H1 (cell line): ENCODE measurements around the gene PPP1R10. TPM values are rescaled to one million over a fixed set of nuclear protein-coding genes. Genes with fewer than 3 reads are reported as not detected.

Source experiments
- CTCF ChIA-PET: fragments of 300-600 bp; sonication (Branson Sonifier 250); formaldehyde crosslinking; loops from one replicate; lab custom pipeline; 2021; ENCODE audit not compliant: partially characterized antibody; lab: Charles Lee
- POLR2A ChIA-PET: fragments of 300-600 bp; sonication (Branson Sonifier 250); formaldehyde crosslinking; loops from one replicate; lab custom pipeline; 2021; ENCODE audit warnings: inconsistent platforms; ENCODE audit not compliant: partially characterized antibody; lab: Charles Lee
- DNase-seq, 2 experiments: peaks; one replicate each; pipeline versions ENCODE4 v3.0.0 to v3.0.0-alpha.2; 2010 to 2022; ENCODE audit warnings: low spot score in 2 of 2, low read depth in 1 of 2, mixed read lengths in 1 of 2
- FAIRE-seq: peaks from 2 replicates; lab custom pipeline; 2011; peaks lifted over from hg19 to GRCh38; lab: Jason Lieb, UNC
- H2AFZ ChIP-seq: 2 replicates; pipeline ENCODE4 v1.8.1; 2012; ENCODE audit warnings: low read length, inconsistent platforms
- H2AK5ac ChIP-seq: 2 replicates; pipeline ENCODE4 v1.6.1; 2013; ENCODE audit warnings: low read depth, low read length
- H2BK120ac ChIP-seq: replicated peaks from 2 replicates; pipeline ENCODE3; 2013; ENCODE audit warnings: low read depth, low read length, inconsistent platforms
- H2BK12ac ChIP-seq: 2 replicates; pipeline ENCODE4 v1.6.1; 2013; ENCODE audit warnings: low read depth, low read length
- H2BK15ac ChIP-seq: 2 replicates; pipeline ENCODE4 v1.6.1; 2013; ENCODE audit warnings: low read length
- H2BK20ac ChIP-seq: 2 replicates; pipeline ENCODE4 v1.6.1; 2013; ENCODE audit warnings: low read length
- H2BK5ac ChIP-seq: 2 replicates; pipeline ENCODE4 v1.6.1; 2013; ENCODE audit warnings: low read depth, low read length
- H3K14ac ChIP-seq: 2 replicates; pipeline ENCODE4 v1.6.1; 2013; ENCODE audit warnings: inconsistent platforms; ENCODE audit not compliant: insufficient read length
- H3K18ac ChIP-seq: 2 replicates; pipeline ENCODE4 v1.6.1; 2013; ENCODE audit warnings: low read length; ENCODE audit errors: extremely low read depth
- H3K23ac ChIP-seq: 2 replicates; pipeline ENCODE4 v1.6.1; 2013; ENCODE audit warnings: inconsistent platforms; ENCODE audit not compliant: insufficient read length
- H3K23me2 ChIP-seq: 2 replicates; pipeline ENCODE4 v1.6.1; 2013; ENCODE audit warnings: low read depth, low read length
- H3K27ac ChIP-seq: 2 replicates; pipeline ENCODE4 v1.6.1; 2011; ENCODE audit warnings: low read depth, low read length, inconsistent platforms
- H3K27me3 ChIP-seq, 4 experiments: replicated peaks in 1 of 4; 1 replicate in 1 of 4; 2 replicates in 3 of 4; pipeline versions ENCODE4 v1.6.1 to v1.8.1; 2011 to 2013; ENCODE audit warnings: low read length in 3 of 4, mild to moderate bottlenecking in 3 of 4, inconsistent platforms in 2 of 4, mixed read lengths in 2 of 4, moderate library complexity in 1 of 4; ENCODE audit not compliant: control insufficient read depth in 3 of 4, insufficient read depth in 3 of 4; ENCODE audit errors: extremely low read depth in 1 of 4
- H3K36me3 ChIP-seq, 4 experiments: 2 replicates each; pipeline versions ENCODE4 v1.6.1 to v1.8.1; 2011 to 2013; ENCODE audit warnings: mild to moderate bottlenecking in 4 of 4, low read length in 3 of 4, moderate library complexity in 2 of 4, control low read depth in 1 of 4, inconsistent platforms in 1 of 4; ENCODE audit not compliant: insufficient read depth in 4 of 4, control insufficient read depth in 2 of 4
- H3K4ac ChIP-seq: replicated peaks from 2 replicates; pipeline ENCODE3; 2013; ENCODE audit warnings: low read length, low read depth, mixed read lengths, inconsistent platforms; ENCODE audit not compliant: insufficient read length
- H3K4me1 ChIP-seq, 4 experiments: replicated peaks in 1 of 4; 1 replicate in 1 of 4; 2 replicates in 3 of 4; pipeline versions ENCODE4 v1.6.1 to v1.8.1; 2011 to 2013; ENCODE audit warnings: low read length in 3 of 4, inconsistent platforms in 2 of 4, mixed read lengths in 1 of 4; ENCODE audit not compliant: insufficient read depth in 4 of 4, control insufficient read depth in 3 of 4
- H3K4me2 ChIP-seq, 2 experiments: 2 replicates each; pipeline versions ENCODE4 v1.6.1 to v1.8.1; 2011 to 2013; ENCODE audit warnings: low read depth in 2 of 2, low read length in 2 of 2, control low read depth in 1 of 2, inconsistent platforms in 1 of 2, mild to moderate bottlenecking in 1 of 2; ENCODE audit not compliant: insufficient read depth in 1 of 2
- H3K4me3 ChIP-seq, 4 experiments: fragments of 200-600, 300-600 bp in 1 of 4; sonication (generic), shearing (Covaris generic), sonication (Bioruptor Twin) in 1 of 4; 2 replicates each; pipeline versions ENCODE4 v1.5.1 to v1.8.1; 2011 to 2016; ENCODE audit warnings: low read length in 4 of 4, low read depth in 3 of 4, control low read depth in 2 of 4, inconsistent platforms in 2 of 4, mild to moderate bottlenecking in 2 of 4, mixed read lengths in 1 of 4, moderate library complexity in 1 of 4; ENCODE audit not compliant: insufficient read depth in 2 of 4; ENCODE audit errors: extremely low read depth in 1 of 4
- H3K56ac ChIP-seq: replicated peaks from 2 replicates; pipeline ENCODE3; 2013; ENCODE audit warnings: low read depth, mild to moderate bottlenecking, mixed read lengths, low read length, inconsistent platforms; ENCODE audit not compliant: insufficient read length
- H3K79me1 ChIP-seq: 2 replicates; pipeline ENCODE4 v1.6.1; 2013; ENCODE audit warnings: low read depth, low read length, control low read depth
- H3K79me2 ChIP-seq, 2 experiments: 2 replicates each; pipeline versions ENCODE4 v1.6.1 to v1.8.1; 2012 to 2013; ENCODE audit warnings: low read length in 2 of 2, mild to moderate bottlenecking in 2 of 2, inconsistent platforms in 1 of 2; ENCODE audit not compliant: insufficient read depth in 2 of 2, control insufficient read depth in 1 of 2
- H3K9ac ChIP-seq, 4 experiments: replicated peaks in 1 of 4; 1 replicate in 1 of 4; 2 replicates in 3 of 4; pipeline versions ENCODE4 v1.6.1 to v1.8.1; 2011 to 2013; ENCODE audit warnings: low read depth in 3 of 4, low read length in 3 of 4, control low read depth in 2 of 4, mild to moderate bottlenecking in 2 of 4, moderate library complexity in 2 of 4, inconsistent platforms in 1 of 4; ENCODE audit errors: extremely low read depth in 1 of 4
- H3K9me3 ChIP-seq, 2 experiments: 2 replicates each; pipeline versions ENCODE4 v1.6.1 to v1.8.1; 2012 to 2013; ENCODE audit warnings: mild to moderate bottlenecking in 2 of 2, moderate library complexity in 2 of 2, control low read depth in 1 of 2, inconsistent platforms in 1 of 2, low read depth in 1 of 2, low read length in 1 of 2, mixed read lengths in 1 of 2; ENCODE audit not compliant: insufficient read depth in 2 of 2
- H4K20me1 ChIP-seq, 2 experiments: replicated peaks in 1 of 2; 2 replicates each; pipeline versions ENCODE3 to v1.8.1; 2011 to 2013; ENCODE audit warnings: inconsistent platforms in 2 of 2, low read length in 2 of 2, mild to moderate bottlenecking in 1 of 2; ENCODE audit not compliant: insufficient read depth in 2 of 2, control insufficient read depth in 1 of 2
- H4K5ac ChIP-seq: 2 replicates; pipeline ENCODE4 v1.6.1; 2013; ENCODE audit warnings: low read length, low read depth, mixed read lengths, inconsistent platforms; ENCODE audit not compliant: insufficient read length
- H4K8ac ChIP-seq: 2 replicates; pipeline ENCODE4 v1.8.0; 2013; ENCODE audit warnings: mild to moderate bottlenecking, moderate library complexity, low read length, inconsistent platforms; ENCODE audit not compliant: insufficient read depth; ENCODE audit errors: extremely low read depth
- H4K91ac ChIP-seq: replicated peaks from 2 replicates; pipeline ENCODE3; 2013; ENCODE audit warnings: low read length, mixed read lengths, inconsistent platforms; ENCODE audit not compliant: insufficient read length
- POLR2A ChIP-seq, 2 experiments: IDR thresholded peaks; 1 replicate in 1 of 2; 2 replicates in 1 of 2; pipeline ENCODE4 v1.6.1; 2011; ENCODE audit warnings: low read depth in 2 of 2, low read length in 2 of 2, mild to moderate bottlenecking in 2 of 2; ENCODE audit errors: control extremely low read depth in 1 of 2
- POLR2AphosphoS5 ChIP-seq: IDR thresholded peaks from 2 replicates; pipeline ENCODE4 v1.6.1; 2011; ENCODE audit warnings: low read depth, low read length
- YY1 ChIP-seq: IDR thresholded peaks from 2 replicates; pipeline ENCODE4 v1.6.1; 2011; ENCODE audit warnings: low read depth, mild to moderate bottlenecking, low read length
- WGBS, 2 experiments: shearing (Covaris generic) in 1 of 2; methylation state at CpG; one replicate each; pipeline versions ENCODE4 v1.1.6 to v1.1.7; 2013 to 2015; ENCODE audit warnings: low lambda C conversion rate in 2 of 2, mixed read lengths in 2 of 2, inconsistent platforms in 1 of 2, low coverage in 1 of 2, missing lambda C conversion rate in 1 of 2; ENCODE audit not compliant: insufficient replicate concordance in 2 of 2, insufficient coverage in 1 of 2, insufficient read length in 1 of 2; ENCODE audit errors: extremely low coverage in 1 of 2, missing lambda C conversion rate in 1 of 2; 5-methylcytosine and 5-hydroxymethylcytosine counted together
- polyA plus RNA-seq, 7 experiments: library from polyadenylated mRNA; depleted of rRNA in 3 of 7; stranded (reverse) in 5 of 7; unstranded in 2 of 7; fragments of >200 nt in 5 of 7; fragments of 200-250 nt in 2 of 7; gene quantifications; 1 replicate in 5 of 7; 2 replicates in 1 of 7; 4 replicates in 1 of 7; pipeline versions ENCODE4 v1.2.1 to v1.2.3, GENCODE V29; 2011 to 2013; ENCODE audit warnings: missing spikeins in 2 of 7, mixed read lengths in 2 of 7
- total RNA-seq: library from RNA; stranded (reverse); fragmentation: NEBNext Ultra II Directional; extraction: Animal tissue kit (Norgen Biotek cat#: 25700); gene quantifications from 2 replicates; pipeline ENCODE4 v1.2.1, GENCODE V29; 2021

Gene PPP1R10
- total and polyA plus RNA-seq, 2 of the 8 experiments (the other 6 are each of a cell fraction or from before 2014, with no cell fraction given) = 23.9 to 89.1 TPM

DNA sequence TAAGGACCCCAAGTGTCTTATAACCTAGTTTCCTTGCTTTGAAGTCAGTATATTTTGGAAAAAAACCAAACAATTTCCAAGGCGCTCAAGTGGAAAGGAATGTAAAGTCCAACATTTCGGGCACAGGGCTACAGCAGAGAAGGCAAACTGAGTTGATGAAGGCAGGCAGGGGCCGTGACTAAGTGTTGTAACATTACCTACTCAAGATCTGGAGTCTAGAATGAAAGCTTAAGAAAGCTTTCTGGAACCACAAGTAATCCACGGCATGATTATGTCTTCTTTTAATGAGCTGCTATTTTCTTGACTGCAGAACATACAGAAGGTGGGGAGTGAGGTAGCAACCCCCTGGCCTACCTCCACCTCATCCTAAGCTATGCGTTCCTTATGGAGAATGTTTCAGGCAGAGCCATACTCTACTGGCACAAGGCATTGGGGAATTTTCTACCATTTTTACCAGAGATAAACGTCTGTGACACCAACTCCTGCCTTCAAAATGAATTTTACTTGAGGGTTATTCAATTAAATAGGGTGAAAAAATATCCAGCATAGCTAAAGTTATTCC is 4.3 kb downstream of the PPP1R10 start:
- H3K18ac ChIP-seq = no peak overlapping the region
- H3K4ac ChIP-seq = no peak overlapping the region
- no peak overlapping the region for H4K8ac ChIP-seq
- no peak overlapping the region; a peak in 1 of 8 replicates for H3K4me3 ChIP-seq
- peaks cover 11% of the 10 kb centered on the region for H3K23me2 ChIP-seq
- no peak overlapping the region for H2AFZ ChIP-seq
- DNase-seq (no peak), FAIRE-seq (no peak)
- no peaks in the 10 kb centered on the region for H3K9me3 ChIP-seq
- no peak overlapping the region for H2BK20ac ChIP-seq
- H3K36me3 ChIP-seq = peaks cover 13 to 63% (median 31%) of the 10 kb centered on the region in 4 experiments
- no peak overlapping the region for H2BK5ac ChIP-seq
- peaks cover 4 to 6% of the 10 kb centered on the region in 2 experiments for H4K20me1 ChIP-seq
- H3K79me1 ChIP-seq = peaks cover 8% of the 10 kb centered on the region; the same call in 1 of the 2 replicates
- H3K9ac ChIP-seq = no peak overlapping the region
- POLR2A ChIA-PET = interaction anchor here (0.8 to 4.8 kb wide), 23 partner anchors 15 to 131 kb away, joined by 3 to 443 read pairs (median 5); partner anchors contain the start of genes ABCF1, ATAT1, C6orf136 and GNL1
- H3K23ac ChIP-seq = no peak overlapping the region
- H3K56ac ChIP-seq = no peak overlapping the region
- no peak overlapping the region for H3K27ac ChIP-seq
- H4K91ac ChIP-seq = no peak overlapping the region
- H2AK5ac ChIP-seq = no peak overlapping the region
- H3K79me2 ChIP-seq = peaks cover 4 to 60% of the 10 kb centered on the region in 2 experiments; a peak in 3 of 4 replicates
- peaks cover 0 to 6% (median 3%) of the 10 kb centered on the region in 4 experiments; a peak in 4 of 7 replicates for H3K4me1 ChIP-seq
- no peak overlapping the region for H4K5ac ChIP-seq
- peak overlapping the region; percentile 4 to 98; a peak in 1 of 4 replicates for H3K4me2 ChIP-seq
- H2BK120ac ChIP-seq = no peak overlapping the region
- WGBS, 2 experiments = 82% methylated on average over 6 of the region's 6 CpGs; no CpG with 5 or more reads in 1 of the 2 experiments
- no peak overlapping the region for H2BK12ac ChIP-seq
- TF ChIP-seq POLR2AphosphoS5 (peak; percentile 85), YY1 (no peak), POLR2A (IDR thresholded peaks at IDR 0.05; ENCODE audit: control extremely low read depth in 1 of 2, low read depth in 2 of 2, low read length in 2 of 2) (peak in 1 of 2 experiments; percentile 77)
- H3K27me3 ChIP-seq = no peaks in the 10 kb centered on the region
- H2BK15ac ChIP-seq = no peak overlapping the region
- H3K14ac ChIP-seq = no peak overlapping the region
- CTCF ChIA-PET = interaction anchor here (0.7 to 2.4 kb wide), 15 partner anchors 8 to 131 kb away, joined by 3 to 17 read pairs (median 4); partner anchors contain the start of genes ATAT1 and DHX16
